NCI-H2196 treated with DMSO at 0.1 percent for 48 hours (cell line): ENCODE results near the gene MRPS6.
A peak's percentile ranks its signal among the peaks of the same experiment; 100 is the strongest.

ENCODE experiments used
- DNase-seq: peaks from one replicate; lab custom pipeline; 2025; ENCODE audit not compliant: unreplicated experiment; lab: John Stamatoyannopoulos, UW

MRPS6 gene

DNA sequence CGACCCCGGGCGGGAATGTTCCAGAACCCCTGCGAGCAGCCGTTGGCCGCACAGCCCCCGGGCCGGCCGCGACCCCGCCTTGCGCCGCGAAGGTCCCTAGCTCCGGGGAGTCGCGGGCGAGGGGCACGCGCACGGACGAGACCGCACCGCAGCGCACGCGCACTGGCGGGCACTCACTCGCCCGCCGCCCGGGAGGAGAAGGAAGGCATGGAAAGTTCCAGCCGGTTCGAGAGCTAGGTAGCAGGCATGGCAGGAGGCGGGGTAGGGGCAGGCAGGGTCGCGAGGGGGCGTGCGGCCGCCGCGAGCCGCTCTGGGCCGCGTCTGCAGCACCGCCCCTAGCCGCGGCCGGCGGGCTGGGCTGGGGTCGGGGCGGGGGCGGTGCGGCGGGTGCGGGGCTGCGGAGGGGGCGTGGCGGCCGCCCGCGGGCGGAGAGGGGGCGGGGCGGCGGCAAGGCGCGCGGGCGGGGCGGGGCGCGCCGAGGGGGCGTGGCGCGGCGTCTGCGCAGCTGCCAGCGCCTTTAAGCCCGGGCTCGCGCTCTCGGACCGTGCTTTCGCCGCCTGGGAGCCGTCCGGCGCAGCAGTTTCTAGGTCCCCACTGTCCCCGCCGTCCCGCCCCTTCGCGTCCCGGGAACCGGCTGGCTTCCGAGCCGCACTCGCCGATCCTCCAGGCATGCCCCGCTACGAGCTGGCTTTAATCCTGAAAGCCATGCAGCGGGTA lies at the start of gene MRPS6, which contains the start of gene SLC5A3:
MRPS6 (plus strand) TSS at position 547 of the 717 bp plus-strand sequence; CDS start at position 670, 123 bp downstream.
SLC5A3 (plus strand) TSS at position 547 of the 717 bp plus-strand sequence. CDS start 21,621 bp downstream, outside the sequence.
- DNase-seq = peak; percentile 78

- DNase-seq = no peak
These were observed 49.5 kb upstream of the MRPS6 start for GRCh38 chr21:34023691-34024373.

GRCh38 chr21:34024374-34024693 lies 49.0 kb upstream of the MRPS6 start:
- DNase-seq = no peak

DNA sequence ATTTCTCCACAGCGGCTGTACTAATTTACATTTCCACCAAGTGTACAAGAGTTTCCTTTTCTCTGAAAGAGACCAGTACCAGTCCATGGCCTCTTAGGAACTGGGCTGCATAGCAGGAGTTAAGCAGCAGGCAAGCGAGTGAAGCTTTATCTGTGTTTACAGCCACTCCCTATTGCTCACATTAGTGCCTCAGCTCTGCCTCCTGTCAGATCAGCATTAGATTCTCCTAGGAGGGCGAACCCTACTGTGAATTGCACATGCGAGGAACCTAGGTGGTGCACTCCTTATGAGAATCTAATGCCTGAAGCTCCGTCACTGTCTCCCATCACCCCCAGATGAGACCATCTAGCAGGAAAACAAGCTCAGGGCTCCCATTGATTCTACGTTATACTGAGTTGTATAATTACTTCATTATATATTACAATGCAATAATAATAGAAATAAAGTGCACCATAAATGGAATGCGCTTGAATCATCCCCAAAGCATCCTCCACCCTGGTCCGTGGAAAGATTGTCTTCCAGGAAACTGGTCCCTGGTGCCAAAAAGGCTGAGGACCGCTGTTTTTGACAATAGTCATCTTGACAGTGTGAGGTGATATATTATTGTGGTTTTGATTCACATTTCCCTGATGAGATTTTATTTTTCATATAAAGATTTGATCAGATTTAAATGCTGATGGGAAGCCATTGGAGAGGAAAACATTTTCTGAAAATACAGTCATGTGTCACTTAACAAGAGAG lies 45.5 kb upstream of the MRPS6 start:
- no peak for DNase-seq

- DNase-seq = no peak
These were observed 43.4 kb upstream of the MRPS6 start for GRCh38 chr21:34029743-34030528.

- no peak for DNase-seq
These were observed 41.5 kb upstream of the MRPS6 start for GRCh38 chr21:34031835-34032370.

GRCh38 chr21:34034369-34035014 lies 38.9 kb upstream of the MRPS6 start:
- DNase-seq = no peak

- DNase-seq = no peak
These were observed 37.6 kb upstream of the MRPS6 start for GRCh38 chr21:34035619-34036354.

DNA sequence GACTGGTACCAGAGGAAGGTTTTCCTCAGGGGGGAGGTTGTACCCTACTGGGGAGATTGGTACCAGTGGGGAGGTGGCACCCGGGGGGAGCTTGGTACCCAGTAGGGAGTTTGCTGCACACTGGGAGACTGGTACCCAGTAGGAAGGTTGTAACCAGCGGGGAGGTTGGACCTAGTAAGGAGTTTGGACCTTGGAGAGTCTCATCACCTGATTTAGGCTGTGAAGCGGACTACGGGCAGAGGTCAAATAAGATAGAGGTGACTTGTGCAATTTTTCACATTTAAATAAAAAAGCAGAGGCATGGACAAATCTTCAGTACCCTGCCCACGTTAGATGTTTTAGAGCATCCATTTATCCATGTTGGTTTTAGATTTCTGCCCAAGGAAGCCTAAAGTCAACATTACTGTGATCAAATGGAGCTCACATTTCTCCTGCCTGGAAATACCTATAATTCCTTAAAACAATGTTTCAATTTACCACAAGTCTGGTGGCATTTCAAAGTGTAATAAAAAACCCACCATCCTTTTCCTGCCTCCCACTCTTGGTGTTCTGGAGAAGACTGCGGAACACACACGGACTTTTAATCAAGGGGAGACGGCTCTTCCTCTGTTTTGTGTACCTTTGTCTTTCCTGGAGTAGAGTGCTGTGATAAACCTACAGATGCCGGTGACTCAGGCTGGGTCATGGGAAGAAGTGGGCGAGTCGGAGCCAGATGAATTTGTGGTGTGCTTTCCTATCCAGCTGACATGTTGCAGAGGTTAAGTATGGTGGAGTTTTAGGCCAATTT lies 36.2 kb upstream of the MRPS6 start:
- DNase-seq = no peak

GRCh38 chr21:34039678-34040382 lies 33.5 kb upstream of the MRPS6 start:
- DNase-seq = no peak

- DNase-seq = no peak
These were observed 30.6 kb upstream of the MRPS6 start for GRCh38 chr21:34042735-34043134.

DNA sequence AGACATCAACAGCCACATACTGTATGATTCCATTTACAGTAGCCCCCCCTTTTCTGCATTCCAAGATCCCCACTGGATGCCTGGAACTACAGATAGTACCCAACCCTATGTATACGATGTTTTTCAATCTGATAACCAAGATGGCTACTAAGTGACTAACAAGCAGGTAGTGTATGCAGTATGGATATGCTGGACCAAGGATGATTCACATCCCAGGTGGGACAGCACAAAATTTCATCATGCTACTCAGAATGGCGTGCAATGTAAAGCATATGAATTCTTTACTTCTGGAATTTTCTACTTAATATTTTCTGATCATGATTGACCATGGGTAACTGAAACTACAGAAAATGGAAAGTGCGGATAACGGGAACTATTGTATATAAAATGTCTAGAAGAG lies 30.0 kb upstream of the MRPS6 start:
- no peak for DNase-seq

- DNase-seq = no peak
These were observed 26.5 kb upstream of the MRPS6 start for GRCh38 chr21:34046917-34047316.

DNA sequence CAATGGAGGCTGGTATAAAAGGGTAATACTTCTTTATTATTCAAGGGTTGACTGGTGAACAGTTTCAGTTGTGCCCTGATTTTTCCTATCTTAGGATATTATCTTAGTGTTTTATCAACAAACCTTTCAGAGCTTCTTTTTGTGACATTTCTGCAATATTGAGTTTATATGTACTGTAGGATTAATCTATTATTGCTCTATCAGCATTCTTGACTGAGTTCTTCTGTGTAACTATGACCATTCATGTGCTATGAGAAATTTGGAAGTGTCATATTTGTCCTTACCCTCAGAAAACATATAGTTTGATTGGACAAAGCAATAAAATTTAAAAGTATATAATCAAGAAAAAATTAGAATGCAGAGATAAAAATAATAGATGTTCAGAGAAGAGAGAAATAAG lies 25.5 kb upstream of the MRPS6 start:
- DNase-seq = no peak

DNA sequence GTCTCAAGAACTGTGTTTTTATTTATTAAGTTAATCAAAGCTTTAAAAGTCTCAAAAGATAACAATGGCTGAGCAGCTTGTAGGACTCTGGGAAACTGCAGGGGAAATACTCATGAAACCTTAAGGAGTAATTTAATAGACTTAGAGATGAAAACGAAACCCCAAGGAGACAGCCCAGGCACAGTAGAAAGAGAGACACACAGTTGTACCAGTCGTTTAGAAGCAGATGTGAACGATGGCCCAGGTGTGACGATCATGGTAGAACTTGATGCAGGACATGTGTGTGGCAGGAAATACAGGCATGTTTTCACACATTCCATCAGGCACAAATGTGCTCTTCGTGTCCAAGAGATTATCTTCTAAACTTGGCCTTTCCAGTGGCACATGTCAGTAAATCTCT lies 21.2 kb upstream of the MRPS6 start:
- DNase-seq = no peak

DNA sequence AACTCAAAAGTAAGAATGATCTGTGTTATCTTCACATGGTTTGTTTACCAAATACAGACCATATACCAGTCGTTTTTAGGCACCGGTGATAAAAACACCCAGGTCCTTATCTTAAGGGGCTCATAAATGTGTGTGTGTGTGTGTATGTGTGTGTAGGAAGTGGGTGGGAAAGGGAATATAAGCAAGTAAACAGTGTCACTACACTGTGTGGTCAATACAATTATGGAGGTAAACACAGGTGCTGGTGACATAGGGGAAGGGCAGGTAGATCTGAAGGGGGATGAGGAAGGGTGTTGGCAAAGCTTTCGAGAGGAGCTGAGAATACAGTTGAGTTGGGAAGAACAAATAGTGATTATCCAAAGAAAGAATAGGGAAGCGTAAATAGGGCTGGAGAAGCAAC lies 19.1 kb upstream of the MRPS6 start:
- DNase-seq = no peak

GRCh38 chr21:34055615-34056014 lies 17.8 kb upstream of the MRPS6 start:
- DNase-seq = no peak

- DNase-seq = no peak
These were observed 11.4 kb upstream of the MRPS6 start for GRCh38 chr21:34061983-34062382.
